ENCODE measurements around the gene PTGR3. TPM values are rescaled to one million over a fixed set of nuclear protein-coding genes. Genes with fewer than 3 reads are reported as not detected.

Gene PTGR3
- total RNA-seq, 2 experiments from 2014 or later, result 1.8 to 14.9 TPM

GRCh38 chr18:75221397-75221796, 12.5 kb upstream of the PTGR3 start:
- Histone ChIP-seq H3K27ac (ENCODE audit: low read depth, low read length, poor library complexity, severe bottlenecking) (no peak overlapping the region), H4K20me1 (ENCODE audit: insufficient read depth, low read length) (no peaks in the 10 kb centered on the region), H3K36me3 (ENCODE audit: insufficient read depth, low read length) (no peaks in the 10 kb centered on the region), H3K9me3 (ENCODE audit: low read length) (no peaks in the 10 kb centered on the region), H3K4me2 (ENCODE audit: low read length) (no peak overlapping the region), H3K79me2 (ENCODE audit: insufficient read depth, low read depth, low read length) (no peaks in the 10 kb centered on the region), H3K9me2 (ENCODE audit: insufficient read depth, low read length) (no peaks in the 10 kb centered on the region), H2AFZ (ENCODE audit: low read length) (no peak overlapping the region), H3K4me1 (ENCODE audit: insufficient read depth, low read length, poor library complexity, severe bottlenecking) (no peaks in the 10 kb centered on the region), H3K4me3 (ENCODE audit: low read depth, low read length, poor library complexity, severe bottlenecking) (no peak overlapping the region)
- ChIA-PET CTCF (ENCODE audit: unreplicated experiment) (no interaction called here), POLR2A (no interaction called here)
- intact Hi-C loops (cut with micrococcal nuclease; ENCODE audit: unreplicated experiment), result no loop called here
- no peak for TF ChIP-seq CTCF (conservative IDR thresholded peaks at IDR 0.05; ENCODE audit: low read length)
- TF ChIP-seq EZH2phosphoT487 (IDR thresholded peaks at IDR 0.05; ENCODE audit: borderline replicate concordance, low read depth, low read length), result no peak
- DNase-seq (ENCODE audit: low spot score), result no peak
- BruUV-seq (replicated peaks), result no TSS peak

GRCh38 chr18:75220551-75221355, 11.8 kb upstream of the PTGR3 start:
- no peak overlapping the region for H3K4me3 ChIP-seq (ENCODE audit: low read depth, low read length, poor library complexity, severe bottlenecking)
- no TSS peak for BruUV-seq (replicated peaks)
- H3K4me1 ChIP-seq (ENCODE audit: insufficient read depth, low read length, poor library complexity, severe bottlenecking), result no peaks in the 10 kb centered on the region
- CTCF ChIA-PET (ENCODE audit: unreplicated experiment), result no interaction called here
- H3K27ac ChIP-seq (ENCODE audit: low read depth, low read length, poor library complexity, severe bottlenecking), result no peak overlapping the region
- intact Hi-C loops (cut with micrococcal nuclease; ENCODE audit: unreplicated experiment), result no loop called here
- no peak overlapping the region for H3K4me2 ChIP-seq (ENCODE audit: low read length)
- H3K9me2 ChIP-seq (ENCODE audit: insufficient read depth, low read length), result no peaks in the 10 kb centered on the region
- no peak for DNase-seq (ENCODE audit: low spot score)
- no peak for TF ChIP-seq EZH2phosphoT487 (IDR thresholded peaks at IDR 0.05; ENCODE audit: borderline replicate concordance, low read depth, low read length)
- no peak for TF ChIP-seq CTCF (conservative IDR thresholded peaks at IDR 0.05; ENCODE audit: low read length)
- H2AFZ ChIP-seq (ENCODE audit: low read length), result no peak overlapping the region
- no peaks in the 10 kb centered on the region for H3K36me3 ChIP-seq (ENCODE audit: insufficient read depth, low read length)
- H3K9me3 ChIP-seq (ENCODE audit: low read length), result no peaks in the 10 kb centered on the region
- H4K20me1 ChIP-seq (ENCODE audit: insufficient read depth, low read length), result no peaks in the 10 kb centered on the region
- POLR2A ChIA-PET, result no interaction called here
- H3K79me2 ChIP-seq (ENCODE audit: insufficient read depth, low read depth, low read length), result no peaks in the 10 kb centered on the region

- BruUV-seq (replicated peaks), result no TSS peak
- Histone ChIP-seq H3K4me2 (ENCODE audit: low read length) (no peak overlapping the region), H3K4me1 (ENCODE audit: insufficient read depth, low read length, poor library complexity, severe bottlenecking) (no peaks in the 10 kb centered on the region)
These were observed 10.9 kb upstream of the PTGR3 start for GRCh38 chr18:75219745-75220375.

More at GRCh38 chr18:75219745-75220375, 10.9 kb upstream of the PTGR3 start:
- Histone ChIP-seq H3K9me2 (ENCODE audit: insufficient read depth, low read length) (no peaks in the 10 kb centered on the region), H3K4me3 (ENCODE audit: low read depth, low read length, poor library complexity, severe bottlenecking) (no peak overlapping the region), H3K36me3 (ENCODE audit: insufficient read depth, low read length) (no peaks in the 10 kb centered on the region), H3K27ac (ENCODE audit: low read depth, low read length, poor library complexity, severe bottlenecking) (no peak overlapping the region), H4K20me1 (ENCODE audit: insufficient read depth, low read length) (no peaks in the 10 kb centered on the region), H3K9me3 (ENCODE audit: low read length) (no peaks in the 10 kb centered on the region), H2AFZ (ENCODE audit: low read length) (no peak overlapping the region), H3K79me2 (ENCODE audit: insufficient read depth, low read depth, low read length) (no peaks in the 10 kb centered on the region)
- intact Hi-C loops (cut with micrococcal nuclease; ENCODE audit: unreplicated experiment), result loop anchor here (10.0 kb wide), 1 partner anchor 1275 kb away; the partner anchor contains the start of gene ZNF516
- ChIA-PET CTCF (ENCODE audit: unreplicated experiment) (no interaction called here), POLR2A (no interaction called here)
- DNase-seq (ENCODE audit: low spot score), result no peak
- TF ChIP-seq CTCF (conservative IDR thresholded peaks at IDR 0.05; ENCODE audit: low read length) (no peak), EZH2phosphoT487 (IDR thresholded peaks at IDR 0.05; ENCODE audit: borderline replicate concordance, low read depth, low read length) (no peak)

All from OCI-LY7 (cell line).